WTC11 (cell line): ENCODE data around the gene ATP13A2. TPM values are rescaled to one million over a fixed set of nuclear protein-coding genes. Genes with fewer than 3 reads are reported as not detected.

Source experiments
- ATAC-seq: fragments of 200-7000 bp; cut with Tn5 transposase; 2 replicates; pipeline ENCODE4 v1.10.0; 2021; ENCODE audit warnings: mild to moderate bottlenecking, moderate library complexity
- CTCF ChIA-PET: fragments of 300-600 bp; sonication (Branson Sonifier 250); formaldehyde crosslinking; loops from one replicate; lab custom pipeline; 2021; ENCODE audit warnings: antibody characterized with exemption; lab: Charles Lee
- POLR2A ChIA-PET: fragments of 350-600 bp; sonication (Branson Sonifier 250); formaldehyde crosslinking; loops from one replicate; lab custom pipeline; 2021; ENCODE audit warnings: antibody characterized with exemption; lab: Charles Lee
- DNase-seq: peaks from one replicate; pipeline ENCODE4 v3.0.0; 2021; ENCODE audit warnings: low spot score
- H3K27ac Mint-ChIP-seq: 2 replicates; pipeline ENCODE4 v1.8.0; 2021; ENCODE audit warnings: mixed read lengths
- H3K27me3 Mint-ChIP-seq: 2 replicates; pipeline ENCODE4 v1.8.0; 2021; ENCODE audit warnings: low read depth, mild to moderate bottlenecking, moderate library complexity, mixed read lengths
- H3K36me3 Mint-ChIP-seq: 2 replicates; pipeline ENCODE4 v1.8.0; 2021; ENCODE audit warnings: mixed read lengths
- H3K4me1 Mint-ChIP-seq: 2 replicates; pipeline ENCODE4 v1.8.0; 2022; ENCODE audit warnings: mixed read lengths
- H3K4me3 Mint-ChIP-seq: 2 replicates; pipeline ENCODE4 v1.8.0; 2021; ENCODE audit warnings: mild to moderate bottlenecking, moderate library complexity, mixed read lengths
- H3K9me3 Mint-ChIP-seq: 2 replicates; pipeline ENCODE4 v1.8.0; 2021; ENCODE audit warnings: mixed read lengths
- CREM ChIP-seq: sonication (generic); formaldehyde crosslinking; IDR thresholded peaks from 2 replicates; pipeline ENCODE4 v1.8.1; 2022; ENCODE audit warnings: mild to moderate bottlenecking, missing genetic modification reagents, moderate library complexity
- ESRRA ChIP-seq: sonication (generic); formaldehyde crosslinking; IDR thresholded peaks from 2 replicates; pipeline ENCODE4 v1.8.1; 2022; ENCODE audit warnings: mild to moderate bottlenecking, missing genetic modification reagents, borderline replicate concordance
- FOXJ3 ChIP-seq: sonication (generic); formaldehyde crosslinking; IDR thresholded peaks from 2 replicates; pipeline ENCODE4 v1.9.0; 2021; ENCODE audit warnings: missing genetic modification reagents, mild to moderate bottlenecking, borderline replicate concordance
- GTF2I ChIP-seq: fragments of 250-450 bp; sonication (Bioruptor Pico); conservative IDR thresholded peaks from 2 replicates; pipeline ENCODE4 v1.4.0; 2021; ENCODE audit warnings: mild to moderate bottlenecking
- NFE2L1 ChIP-seq: sonication (generic); formaldehyde crosslinking; IDR thresholded peaks from 2 replicates; pipeline ENCODE4 v1.8.1; 2023; ENCODE audit warnings: missing genetic modification reagents
- SMAD3 ChIP-seq: sonication (generic); formaldehyde crosslinking; IDR thresholded peaks from 2 replicates; pipeline ENCODE4 v1.8.0; 2022; ENCODE audit warnings: missing genetic modification reagents, mild to moderate bottlenecking, borderline replicate concordance
- ZBTB21 ChIP-seq: sonication (generic); formaldehyde crosslinking; IDR thresholded peaks from 2 replicates; pipeline ENCODE4 v1.8.1; 2023; ENCODE audit warnings: mild to moderate bottlenecking, missing genetic modification reagents, borderline replicate concordance
- ZNF232 ChIP-seq: sonication (generic); formaldehyde crosslinking; IDR thresholded peaks from 2 replicates; pipeline ENCODE4 v1.8.0; 2022; ENCODE audit warnings: mild to moderate bottlenecking, missing genetic modification reagents
- total RNA-seq: library from RNA; stranded (reverse); gene quantifications from 3 replicates; pipeline ENCODE4 v1.2.3, GENCODE V29; 2021
- TF ChIP-seq, protein P1 (sequence below): sonication (generic); formaldehyde crosslinking; IDR thresholded peaks from 2 replicates; pipeline ENCODE4 v1.8.0; 2023; ENCODE audit warnings: missing genetic modification reagents, mild to moderate bottlenecking, borderline replicate concordance
- TF ChIP-seq, protein P2 (sequence below): fragments of 250-450 bp; sonication (Bioruptor Pico); IDR thresholded peaks from 2 replicates; pipeline ENCODE4 v1.9.0; 2021; ENCODE audit warnings: mild to moderate bottlenecking
- TF ChIP-seq, protein P3 (sequence below): sonication (generic); formaldehyde crosslinking; IDR thresholded peaks from 2 replicates; pipeline ENCODE4 v1.8.0; 2022; ENCODE audit warnings: mild to moderate bottlenecking, missing genetic modification reagents
- TF ChIP-seq, protein P4 (sequence below): sonication (generic); formaldehyde crosslinking; IDR thresholded peaks from 2 replicates; pipeline ENCODE4 v1.8.1; 2023; ENCODE audit warnings: mild to moderate bottlenecking, moderate library complexity, missing genetic modification reagents
- TF ChIP-seq, protein P5 (sequence below): sonication (generic); formaldehyde crosslinking; IDR thresholded peaks from 2 replicates; pipeline ENCODE4 v1.8.0; 2022; ENCODE audit warnings: mild to moderate bottlenecking, missing genetic modification reagents
- TF ChIP-seq, protein P6 (sequence below): sonication (generic); formaldehyde crosslinking; IDR thresholded peaks from 2 replicates; pipeline ENCODE4 v1.8.0; 2023; ENCODE audit warnings: mild to moderate bottlenecking, missing genetic modification reagents
- TF ChIP-seq, protein P7 (sequence below): fragments of 200-600 bp; IDR thresholded peaks from 2 replicates; pipeline ENCODE4 v1.8.0; 2022; ENCODE audit warnings: antibody characterized with exemption
- TF ChIP-seq, protein P8 (sequence below): sonication (generic); formaldehyde crosslinking; IDR thresholded peaks from 2 replicates; pipeline ENCODE4 v1.8.0; 2022; ENCODE audit warnings: mild to moderate bottlenecking, missing genetic modification reagents

ATP13A2 gene
- total RNA-seq, 1 experiment from 2014 or later, result 95.9 TPM

DNA sequence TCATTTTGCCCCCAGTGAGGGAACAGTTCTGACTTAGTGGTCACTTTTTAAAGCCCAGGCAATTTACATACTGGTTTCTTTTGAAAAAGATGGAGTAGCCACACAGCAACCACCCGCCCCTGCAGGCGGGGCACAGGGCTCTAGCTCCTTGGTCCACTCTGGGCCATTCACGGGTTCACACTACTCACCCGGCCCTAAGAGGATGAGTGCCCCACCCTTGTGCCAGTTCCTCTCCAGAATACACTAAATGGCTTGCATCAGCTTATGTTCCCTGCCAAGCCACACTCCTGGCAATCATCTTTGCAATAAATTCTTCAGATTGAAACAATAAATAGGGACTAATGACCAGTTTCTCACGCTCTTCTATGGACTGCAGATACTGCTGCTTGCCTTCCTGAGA, 15.7 kb upstream of the ATP13A2 start (continued):
- TF ChIP-seq FOXJ3, result no peak

DNA sequence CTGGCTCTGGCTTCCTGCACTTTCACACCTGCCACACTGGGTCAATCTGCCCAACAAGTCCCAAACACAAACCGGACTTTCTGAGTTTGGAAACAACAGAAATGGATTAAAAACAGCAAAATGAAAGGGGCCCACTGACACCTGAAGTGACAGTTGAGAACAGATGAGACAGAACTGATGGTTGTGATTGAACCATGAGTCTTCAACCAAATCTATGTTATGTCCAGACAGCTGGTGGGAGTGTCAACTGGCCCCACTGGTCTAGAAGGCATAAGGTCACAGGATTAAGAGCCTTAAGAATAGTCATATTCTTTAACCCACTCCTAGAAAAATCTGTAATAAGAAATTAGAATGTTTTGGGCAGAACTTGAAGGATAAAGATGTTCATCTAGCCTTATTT, 13.0 kb upstream of the ATP13A2 start:
- DNase-seq (no peak), ATAC-seq (no peak)
- peaks cover 75% of the 10 kb centered on the region for H3K36me3 Mint-ChIP-seq
- CTCF ChIA-PET, result interaction anchor here (1.4 kb wide), 1 partner anchor 38 kb away, joined by 5 read pairs; no protein-coding TSS in a partner anchor
- H3K4me3 Mint-ChIP-seq, result no peak overlapping the region
- H3K9me3 Mint-ChIP-seq, result no peaks in the 10 kb centered on the region
- POLR2A ChIA-PET, result no interaction called here
- H3K4me1 Mint-ChIP-seq, result no peaks in the 10 kb centered on the region
- no peak overlapping the region for H3K27ac Mint-ChIP-seq
- H3K27me3 Mint-ChIP-seq, result no peaks in the 10 kb centered on the region
- TF ChIP-seq ESRRA (CRISPR knock-in tag), result no peak
- TF ChIP-seq, protein P1, sequence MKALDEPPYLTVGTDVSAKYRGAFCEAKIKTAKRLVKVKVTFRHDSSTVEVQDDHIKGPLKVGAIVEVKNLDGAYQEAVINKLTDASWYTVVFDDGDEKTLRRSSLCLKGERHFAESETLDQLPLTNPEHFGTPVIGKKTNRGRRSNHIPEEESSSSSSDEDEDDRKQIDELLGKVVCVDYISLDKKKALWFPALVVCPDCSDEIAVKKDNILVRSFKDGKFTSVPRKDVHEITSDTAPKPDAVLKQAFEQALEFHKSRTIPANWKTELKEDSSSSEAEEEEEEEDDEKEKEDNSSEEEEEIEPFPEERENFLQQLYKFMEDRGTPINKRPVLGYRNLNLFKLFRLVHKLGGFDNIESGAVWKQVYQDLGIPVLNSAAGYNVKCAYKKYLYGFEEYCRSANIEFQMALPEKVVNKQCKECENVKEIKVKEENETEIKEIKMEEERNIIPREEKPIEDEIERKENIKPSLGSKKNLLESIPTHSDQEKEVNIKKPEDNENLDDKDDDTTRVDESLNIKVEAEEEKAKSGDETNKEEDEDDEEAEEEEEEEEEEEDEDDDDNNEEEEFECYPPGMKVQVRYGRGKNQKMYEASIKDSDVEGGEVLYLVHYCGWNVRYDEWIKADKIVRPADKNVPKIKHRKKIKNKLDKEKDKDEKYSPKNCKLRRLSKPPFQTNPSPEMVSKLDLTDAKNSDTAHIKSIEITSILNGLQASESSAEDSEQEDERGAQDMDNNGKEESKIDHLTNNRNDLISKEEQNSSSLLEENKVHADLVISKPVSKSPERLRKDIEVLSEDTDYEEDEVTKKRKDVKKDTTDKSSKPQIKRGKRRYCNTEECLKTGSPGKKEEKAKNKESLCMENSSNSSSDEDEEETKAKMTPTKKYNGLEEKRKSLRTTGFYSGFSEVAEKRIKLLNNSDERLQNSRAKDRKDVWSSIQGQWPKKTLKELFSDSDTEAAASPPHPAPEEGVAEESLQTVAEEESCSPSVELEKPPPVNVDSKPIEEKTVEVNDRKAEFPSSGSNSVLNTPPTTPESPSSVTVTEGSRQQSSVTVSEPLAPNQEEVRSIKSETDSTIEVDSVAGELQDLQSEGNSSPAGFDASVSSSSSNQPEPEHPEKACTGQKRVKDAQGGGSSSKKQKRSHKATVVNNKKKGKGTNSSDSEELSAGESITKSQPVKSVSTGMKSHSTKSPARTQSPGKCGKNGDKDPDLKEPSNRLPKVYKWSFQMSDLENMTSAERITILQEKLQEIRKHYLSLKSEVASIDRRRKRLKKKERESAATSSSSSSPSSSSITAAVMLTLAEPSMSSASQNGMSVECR (CRISPR knock-in tag), result no peak
- TF ChIP-seq, protein P2, sequence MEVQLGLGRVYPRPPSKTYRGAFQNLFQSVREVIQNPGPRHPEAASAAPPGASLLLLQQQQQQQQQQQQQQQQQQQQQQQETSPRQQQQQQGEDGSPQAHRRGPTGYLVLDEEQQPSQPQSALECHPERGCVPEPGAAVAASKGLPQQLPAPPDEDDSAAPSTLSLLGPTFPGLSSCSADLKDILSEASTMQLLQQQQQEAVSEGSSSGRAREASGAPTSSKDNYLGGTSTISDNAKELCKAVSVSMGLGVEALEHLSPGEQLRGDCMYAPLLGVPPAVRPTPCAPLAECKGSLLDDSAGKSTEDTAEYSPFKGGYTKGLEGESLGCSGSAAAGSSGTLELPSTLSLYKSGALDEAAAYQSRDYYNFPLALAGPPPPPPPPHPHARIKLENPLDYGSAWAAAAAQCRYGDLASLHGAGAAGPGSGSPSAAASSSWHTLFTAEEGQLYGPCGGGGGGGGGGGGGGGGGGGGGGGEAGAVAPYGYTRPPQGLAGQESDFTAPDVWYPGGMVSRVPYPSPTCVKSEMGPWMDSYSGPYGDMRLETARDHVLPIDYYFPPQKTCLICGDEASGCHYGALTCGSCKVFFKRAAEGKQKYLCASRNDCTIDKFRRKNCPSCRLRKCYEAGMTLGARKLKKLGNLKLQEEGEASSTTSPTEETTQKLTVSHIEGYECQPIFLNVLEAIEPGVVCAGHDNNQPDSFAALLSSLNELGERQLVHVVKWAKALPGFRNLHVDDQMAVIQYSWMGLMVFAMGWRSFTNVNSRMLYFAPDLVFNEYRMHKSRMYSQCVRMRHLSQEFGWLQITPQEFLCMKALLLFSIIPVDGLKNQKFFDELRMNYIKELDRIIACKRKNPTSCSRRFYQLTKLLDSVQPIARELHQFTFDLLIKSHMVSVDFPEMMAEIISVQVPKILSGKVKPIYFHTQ, result no peak
- TF ChIP-seq, protein P3, sequence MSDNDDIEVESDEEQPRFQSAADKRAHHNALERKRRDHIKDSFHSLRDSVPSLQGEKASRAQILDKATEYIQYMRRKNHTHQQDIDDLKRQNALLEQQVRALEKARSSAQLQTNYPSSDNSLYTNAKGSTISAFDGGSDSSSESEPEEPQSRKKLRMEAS (CRISPR knock-in tag), result no peak
- TF ChIP-seq, protein P4, sequence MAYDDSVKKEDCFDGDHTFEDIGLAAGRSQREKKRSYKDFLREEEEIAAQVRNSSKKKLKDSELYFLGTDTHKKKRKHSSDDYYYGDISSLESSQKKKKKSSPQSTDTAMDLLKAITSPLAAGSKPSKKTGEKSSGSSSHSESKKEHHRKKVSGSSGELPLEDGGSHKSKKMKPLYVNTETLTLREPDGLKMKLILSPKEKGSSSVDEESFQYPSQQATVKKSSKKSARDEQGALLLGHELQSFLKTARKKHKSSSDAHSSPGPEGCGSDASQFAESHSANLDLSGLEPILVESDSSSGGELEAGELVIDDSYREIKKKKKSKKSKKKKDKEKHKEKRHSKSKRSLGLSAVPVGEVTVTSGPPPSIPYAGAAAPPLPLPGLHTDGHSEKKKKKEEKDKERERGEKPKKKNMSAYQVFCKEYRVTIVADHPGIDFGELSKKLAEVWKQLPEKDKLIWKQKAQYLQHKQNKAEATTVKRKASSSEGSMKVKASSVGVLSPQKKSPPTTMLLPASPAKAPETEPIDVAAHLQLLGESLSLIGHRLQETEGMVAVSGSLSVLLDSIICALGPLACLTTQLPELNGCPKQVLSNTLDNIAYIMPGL, result no peak
- no peak for TF ChIP-seq ZBTB21
- TF ChIP-seq GTF2I (CRISPR knock-in tag), result no peak
- TF ChIP-seq, protein P5, sequence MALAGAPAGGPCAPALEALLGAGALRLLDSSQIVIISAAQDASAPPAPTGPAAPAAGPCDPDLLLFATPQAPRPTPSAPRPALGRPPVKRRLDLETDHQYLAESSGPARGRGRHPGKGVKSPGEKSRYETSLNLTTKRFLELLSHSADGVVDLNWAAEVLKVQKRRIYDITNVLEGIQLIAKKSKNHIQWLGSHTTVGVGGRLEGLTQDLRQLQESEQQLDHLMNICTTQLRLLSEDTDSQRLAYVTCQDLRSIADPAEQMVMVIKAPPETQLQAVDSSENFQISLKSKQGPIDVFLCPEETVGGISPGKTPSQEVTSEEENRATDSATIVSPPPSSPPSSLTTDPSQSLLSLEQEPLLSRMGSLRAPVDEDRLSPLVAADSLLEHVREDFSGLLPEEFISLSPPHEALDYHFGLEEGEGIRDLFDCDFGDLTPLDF, result no peak
- TF ChIP-seq SMAD3 (CRISPR knock-in tag), result no peak
- TF ChIP-seq, protein P6, sequence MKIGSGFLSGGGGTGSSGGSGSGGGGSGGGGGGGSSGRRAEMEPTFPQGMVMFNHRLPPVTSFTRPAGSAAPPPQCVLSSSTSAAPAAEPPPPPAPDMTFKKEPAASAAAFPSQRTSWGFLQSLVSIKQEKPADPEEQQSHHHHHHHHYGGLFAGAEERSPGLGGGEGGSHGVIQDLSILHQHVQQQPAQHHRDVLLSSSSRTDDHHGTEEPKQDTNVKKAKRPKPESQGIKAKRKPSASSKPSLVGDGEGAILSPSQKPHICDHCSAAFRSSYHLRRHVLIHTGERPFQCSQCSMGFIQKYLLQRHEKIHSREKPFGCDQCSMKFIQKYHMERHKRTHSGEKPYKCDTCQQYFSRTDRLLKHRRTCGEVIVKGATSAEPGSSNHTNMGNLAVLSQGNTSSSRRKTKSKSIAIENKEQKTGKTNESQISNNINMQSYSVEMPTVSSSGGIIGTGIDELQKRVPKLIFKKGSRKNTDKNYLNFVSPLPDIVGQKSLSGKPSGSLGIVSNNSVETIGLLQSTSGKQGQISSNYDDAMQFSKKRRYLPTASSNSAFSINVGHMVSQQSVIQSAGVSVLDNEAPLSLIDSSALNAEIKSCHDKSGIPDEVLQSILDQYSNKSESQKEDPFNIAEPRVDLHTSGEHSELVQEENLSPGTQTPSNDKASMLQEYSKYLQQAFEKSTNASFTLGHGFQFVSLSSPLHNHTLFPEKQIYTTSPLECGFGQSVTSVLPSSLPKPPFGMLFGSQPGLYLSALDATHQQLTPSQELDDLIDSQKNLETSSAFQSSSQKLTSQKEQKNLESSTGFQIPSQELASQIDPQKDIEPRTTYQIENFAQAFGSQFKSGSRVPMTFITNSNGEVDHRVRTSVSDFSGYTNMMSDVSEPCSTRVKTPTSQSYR (CRISPR knock-in tag), result no peak
- no peak for TF ChIP-seq CREM (CRISPR knock-in tag)
- TF ChIP-seq NFE2L1, result no peak
- no peak for TF ChIP-seq ZNF232 (CRISPR knock-in tag)
- TF ChIP-seq, protein P7, sequence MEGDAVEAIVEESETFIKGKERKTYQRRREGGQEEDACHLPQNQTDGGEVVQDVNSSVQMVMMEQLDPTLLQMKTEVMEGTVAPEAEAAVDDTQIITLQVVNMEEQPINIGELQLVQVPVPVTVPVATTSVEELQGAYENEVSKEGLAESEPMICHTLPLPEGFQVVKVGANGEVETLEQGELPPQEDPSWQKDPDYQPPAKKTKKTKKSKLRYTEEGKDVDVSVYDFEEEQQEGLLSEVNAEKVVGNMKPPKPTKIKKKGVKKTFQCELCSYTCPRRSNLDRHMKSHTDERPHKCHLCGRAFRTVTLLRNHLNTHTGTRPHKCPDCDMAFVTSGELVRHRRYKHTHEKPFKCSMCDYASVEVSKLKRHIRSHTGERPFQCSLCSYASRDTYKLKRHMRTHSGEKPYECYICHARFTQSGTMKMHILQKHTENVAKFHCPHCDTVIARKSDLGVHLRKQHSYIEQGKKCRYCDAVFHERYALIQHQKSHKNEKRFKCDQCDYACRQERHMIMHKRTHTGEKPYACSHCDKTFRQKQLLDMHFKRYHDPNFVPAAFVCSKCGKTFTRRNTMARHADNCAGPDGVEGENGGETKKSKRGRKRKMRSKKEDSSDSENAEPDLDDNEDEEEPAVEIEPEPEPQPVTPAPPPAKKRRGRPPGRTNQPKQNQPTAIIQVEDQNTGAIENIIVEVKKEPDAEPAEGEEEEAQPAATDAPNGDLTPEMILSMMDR, result no peak
- TF ChIP-seq, protein P8, sequence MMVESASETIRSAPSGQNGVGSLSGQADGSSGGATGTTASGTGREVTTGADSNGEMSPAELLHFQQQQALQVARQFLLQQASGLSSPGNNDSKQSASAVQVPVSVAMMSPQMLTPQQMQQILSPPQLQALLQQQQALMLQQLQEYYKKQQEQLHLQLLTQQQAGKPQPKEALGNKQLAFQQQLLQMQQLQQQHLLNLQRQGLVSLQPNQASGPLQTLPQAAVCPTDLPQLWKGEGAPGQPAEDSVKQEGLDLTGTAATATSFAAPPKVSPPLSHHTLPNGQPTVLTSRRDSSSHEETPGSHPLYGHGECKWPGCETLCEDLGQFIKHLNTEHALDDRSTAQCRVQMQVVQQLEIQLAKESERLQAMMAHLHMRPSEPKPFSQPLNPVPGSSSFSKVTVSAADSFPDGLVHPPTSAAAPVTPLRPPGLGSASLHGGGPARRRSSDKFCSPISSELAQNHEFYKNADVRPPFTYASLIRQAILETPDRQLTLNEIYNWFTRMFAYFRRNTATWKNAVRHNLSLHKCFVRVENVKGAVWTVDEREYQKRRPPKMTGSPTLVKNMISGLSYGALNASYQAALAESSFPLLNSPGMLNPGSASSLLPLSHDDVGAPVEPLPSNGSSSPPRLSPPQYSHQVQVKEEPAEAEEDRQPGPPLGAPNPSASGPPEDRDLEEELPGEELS (CRISPR knock-in tag), result no peak
- TF ChIP-seq FOXJ3, result no peak
